NCI-H1105 (cell line): Measurements from ENCODE around the gene PRKAR1B.

Source experiments
- DNase-seq: peaks from one replicate; lab custom pipeline; 2025; lab: John Stamatoyannopoulos, UW

Gene PRKAR1B

GRCh38 chr7:691361-692045 lies 35.6 kb downstream of the PRKAR1B start:
- no peak for DNase-seq

GRCh38 chr7:690478-691360 lies 36.4 kb downstream of the PRKAR1B start:
- DNase-seq, result no peak

GRCh38 chr7:685540-685939 lies 41.5 kb downstream of the PRKAR1B start:
- DNase-seq, result no peak

- no peak for DNase-seq
These were observed 42.7 kb downstream of the PRKAR1B start for GRCh38 chr7:684416-684815.

GRCh38 chr7:683526-684205 lies 43.4 kb downstream of the PRKAR1B start:
- no peak for DNase-seq

- no peak for DNase-seq
These were observed 44.3 kb downstream of the PRKAR1B start for GRCh38 chr7:682810-683209.

GRCh38 chr7:681551-682307 lies 45.4 kb downstream of the PRKAR1B start:
- no peak for DNase-seq

GRCh38 chr7:680411-681127 lies 46.5 kb downstream of the PRKAR1B start:
- no peak for DNase-seq

- no peak for DNase-seq
These were observed 50.1 kb downstream of the PRKAR1B start for GRCh38 chr7:676972-677385.

GRCh38 chr7:676246-676971 lies 50.7 kb downstream of the PRKAR1B start:
- DNase-seq, result no peak

GRCh38 chr7:674454-675410 lies 52.3 kb downstream of the PRKAR1B start:
- no peak for DNase-seq

- no peak for DNase-seq
These were observed 53.2 kb downstream of the PRKAR1B start for GRCh38 chr7:673681-674453.

- DNase-seq, result no peak
These were observed 54.2 kb downstream of the PRKAR1B start for GRCh38 chr7:672891-673290.

GRCh38 chr7:671415-672042 lies 55.6 kb downstream of the PRKAR1B start:
- no peak for DNase-seq

- DNase-seq, result no peak
These were observed 56.3 kb downstream of the PRKAR1B start for GRCh38 chr7:670501-671390.

- DNase-seq, result no peak
These were observed 58.1 kb downstream of the PRKAR1B start for GRCh38 chr7:668958-669357.
